Measurements from ENCODE around the gene PCDHB14. TPM values are rescaled to one million over a fixed set of nuclear protein-coding genes. Genes with fewer than 3 reads are reported as not detected.
"Not testable (repeated sequence)": the region's sequence is repeated elsewhere in the genome, so short reads cannot be mapped to it uniquely, and the experiment has no call there.

The PCDHB14 gene
- total RNA-seq, 1 experiment from 2014 or later = 4.7 TPM

DNA sequence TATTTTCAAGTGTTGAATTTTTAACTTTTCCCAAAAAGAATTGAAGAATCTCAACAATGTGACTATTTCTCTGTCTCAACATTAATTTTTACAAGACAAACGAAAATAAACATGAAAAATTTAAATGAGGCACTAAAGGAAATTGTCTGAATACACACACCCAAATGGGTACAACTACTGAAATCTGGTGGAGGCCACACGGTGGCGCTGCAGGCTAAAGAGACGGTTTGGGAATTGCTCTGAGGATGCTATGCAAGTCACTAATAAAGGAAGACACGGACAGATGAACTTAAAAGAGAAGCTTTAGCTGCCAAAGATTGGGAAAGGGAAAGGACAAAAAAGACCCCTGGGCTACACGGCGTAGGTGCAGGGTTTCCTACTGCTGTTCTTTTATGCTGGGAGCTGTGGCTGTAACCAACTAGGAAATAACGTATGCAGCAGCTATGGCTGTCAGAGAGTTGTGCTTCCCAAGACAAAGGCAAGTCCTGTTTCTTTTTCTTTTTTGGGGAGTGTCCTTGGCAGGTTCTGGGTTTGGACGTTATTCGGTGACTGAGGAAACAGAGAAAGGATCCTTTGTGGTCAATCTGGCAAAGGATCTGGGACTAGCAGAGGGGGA lies 30.9 kb upstream of the PCDHB14 start, which contains the start of gene PCDHB10:
Gene PCDHB10 (plus strand): TSS at position 244 of the 616 bp plus-strand sequence. CDS start 200 bp downstream, at position 444.
- BruUV-seq (replicated peaks) = no TSS peak
- TF ChIP-seq, protein P1, sequence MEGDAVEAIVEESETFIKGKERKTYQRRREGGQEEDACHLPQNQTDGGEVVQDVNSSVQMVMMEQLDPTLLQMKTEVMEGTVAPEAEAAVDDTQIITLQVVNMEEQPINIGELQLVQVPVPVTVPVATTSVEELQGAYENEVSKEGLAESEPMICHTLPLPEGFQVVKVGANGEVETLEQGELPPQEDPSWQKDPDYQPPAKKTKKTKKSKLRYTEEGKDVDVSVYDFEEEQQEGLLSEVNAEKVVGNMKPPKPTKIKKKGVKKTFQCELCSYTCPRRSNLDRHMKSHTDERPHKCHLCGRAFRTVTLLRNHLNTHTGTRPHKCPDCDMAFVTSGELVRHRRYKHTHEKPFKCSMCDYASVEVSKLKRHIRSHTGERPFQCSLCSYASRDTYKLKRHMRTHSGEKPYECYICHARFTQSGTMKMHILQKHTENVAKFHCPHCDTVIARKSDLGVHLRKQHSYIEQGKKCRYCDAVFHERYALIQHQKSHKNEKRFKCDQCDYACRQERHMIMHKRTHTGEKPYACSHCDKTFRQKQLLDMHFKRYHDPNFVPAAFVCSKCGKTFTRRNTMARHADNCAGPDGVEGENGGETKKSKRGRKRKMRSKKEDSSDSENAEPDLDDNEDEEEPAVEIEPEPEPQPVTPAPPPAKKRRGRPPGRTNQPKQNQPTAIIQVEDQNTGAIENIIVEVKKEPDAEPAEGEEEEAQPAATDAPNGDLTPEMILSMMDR (IDR thresholded peaks at IDR 0.05; ENCODE audit: unreplicated experiment) = peak; percentile 76
- H3K36me3 Mint-ChIP-seq (ENCODE audit: insufficient read depth, unreplicated experiment) = peaks cover 17% of the 10 kb centered on the region
- CTCF ChIA-PET = interaction anchor here (0.6 to 2.5 kb wide), 38 partner anchors 10 to 1940 kb away, joined by 3 to 26 read pairs (median 4); partner anchors contain the start of genes PCDHB13, PCDHB14, PCDHB16 and PCDHB4
- no peak within 1 kb of the TSS for H3K27ac Mint-ChIP-seq (ENCODE audit: low read depth, unreplicated experiment)
- intact Hi-C loops (cut with micrococcal nuclease) = loop anchor here (1.0 kb wide), 1 partner anchor 369 kb away; no protein-coding TSS in a partner anchor
- H3K4me1 Mint-ChIP-seq (ENCODE audit: insufficient read depth, unreplicated experiment) = peaks cover 7% of the 10 kb centered on the region
- H3K9me3 Mint-ChIP-seq (ENCODE audit: unreplicated experiment) = peaks cover 44% of the 10 kb centered on the region
- POLR2A ChIA-PET = interaction anchor here (1.0 to 3.3 kb wide), 4 partner anchors 31 to 372 kb away, joined by 4 to 15 read pairs (median 6); partner anchors contain the start of genes PCDHB14 and TAF7
- no peaks in the 10 kb centered on the region for H3K27me3 Mint-ChIP-seq (ENCODE audit: insufficient read depth, unreplicated experiment)
- H3K4me3 Mint-ChIP-seq (ENCODE audit: unreplicated experiment) = peak within 1 kb of the TSS; percentile 81
- peak; percentile 60 for DNase-seq (ENCODE audit: unreplicated experiment)

DNA sequence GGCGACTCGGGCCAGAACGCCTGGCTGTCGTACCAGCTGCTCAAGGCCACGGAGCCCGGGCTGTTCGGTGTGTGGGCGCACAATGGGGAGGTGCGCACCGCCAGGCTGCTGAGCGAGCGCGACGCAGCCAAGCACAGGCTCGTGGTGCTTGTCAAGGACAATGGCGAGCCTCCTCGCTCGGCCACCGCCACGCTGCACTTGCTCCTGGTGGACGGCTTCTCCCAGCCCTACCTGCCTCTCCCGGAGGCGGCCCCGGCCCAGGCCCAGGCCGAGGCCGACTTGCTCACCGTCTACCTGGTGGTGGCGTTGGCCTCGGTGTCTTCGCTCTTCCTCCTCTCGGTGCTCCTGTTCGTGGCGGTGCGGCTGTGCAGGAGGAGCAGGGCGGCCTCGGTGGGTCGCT lies 28.8 kb upstream of the PCDHB14 start:
- H3K4me1 Mint-ChIP-seq (ENCODE audit: insufficient read depth, unreplicated experiment); intact Hi-C loops (cut with micrococcal nuclease); BruUV-seq (replicated peaks); H3K27ac Mint-ChIP-seq (ENCODE audit: low read depth, unreplicated experiment); DNase-seq (ENCODE audit: unreplicated experiment); H3K4me3 Mint-ChIP-seq (ENCODE audit: unreplicated experiment); H3K27me3 Mint-ChIP-seq (ENCODE audit: insufficient read depth, unreplicated experiment); POLR2A ChIA-PET: not testable (repeated sequence)
- Mint-ChIP-seq H3K36me3 (ENCODE audit: insufficient read depth, unreplicated experiment) (peaks cover 17% of the 10 kb centered on the region), H3K9me3 (ENCODE audit: unreplicated experiment) (peaks cover 57% of the 10 kb centered on the region)
- CTCF ChIA-PET = interaction anchor here (1.4 kb wide), 1 partner anchor 370 kb away, joined by 3 read pairs; no protein-coding TSS in a partner anchor

DNA sequence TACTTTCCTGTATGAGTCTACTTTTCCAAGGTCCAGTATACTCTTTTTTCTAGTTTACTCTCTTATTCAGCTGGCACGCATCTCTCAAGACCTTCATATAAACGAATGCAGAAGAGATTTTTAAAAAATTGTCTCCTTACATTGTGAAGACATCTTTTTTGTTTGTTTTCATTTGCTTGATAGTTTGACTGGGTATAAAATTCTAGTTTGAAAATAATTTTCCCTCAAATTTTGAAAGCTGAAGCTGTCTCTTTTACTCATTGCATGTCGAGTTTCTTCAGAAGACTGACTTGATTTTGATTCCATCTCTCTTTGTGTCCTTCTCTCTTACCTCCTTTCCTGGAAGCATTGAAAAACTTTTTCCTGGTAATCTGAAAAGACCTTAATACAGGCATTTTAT lies 26.8 kb upstream of the PCDHB14 start:
- DNase-seq (ENCODE audit: unreplicated experiment) = no peak
- H3K27ac Mint-ChIP-seq (ENCODE audit: low read depth, unreplicated experiment) = no peak overlapping the region
- no peak overlapping the region for H3K4me3 Mint-ChIP-seq (ENCODE audit: unreplicated experiment)
- BruUV-seq (replicated peaks) = no TSS peak
- H3K4me1 Mint-ChIP-seq (ENCODE audit: insufficient read depth, unreplicated experiment) = peaks cover 6% of the 10 kb centered on the region
- peaks cover 61% of the 10 kb centered on the region for H3K9me3 Mint-ChIP-seq (ENCODE audit: unreplicated experiment)
- ChIA-PET POLR2A (interaction anchor here (0.7 to 1.0 kb wide), 2 partner anchors 139 to 362 kb away, joined by 3 to 4 read pairs; no protein-coding TSS in a partner anchor), CTCF (interaction anchor here (0.7 to 1.8 kb wide), 9 partner anchors 9 to 726 kb away, joined by 3 to 8 read pairs (median 4); partner anchors contain the start of genes PCDHB14, PCDHB9 and PCDHGA7)
- H3K27me3 Mint-ChIP-seq (ENCODE audit: insufficient read depth, unreplicated experiment) = no peaks in the 10 kb centered on the region
- intact Hi-C loops (cut with micrococcal nuclease) = no loop called here
- H3K36me3 Mint-ChIP-seq (ENCODE audit: insufficient read depth, unreplicated experiment) = peaks cover 12% of the 10 kb centered on the region
- TF ChIP-seq, protein P1 (IDR thresholded peaks at IDR 0.05; ENCODE audit: unreplicated experiment) = no peak

DNA sequence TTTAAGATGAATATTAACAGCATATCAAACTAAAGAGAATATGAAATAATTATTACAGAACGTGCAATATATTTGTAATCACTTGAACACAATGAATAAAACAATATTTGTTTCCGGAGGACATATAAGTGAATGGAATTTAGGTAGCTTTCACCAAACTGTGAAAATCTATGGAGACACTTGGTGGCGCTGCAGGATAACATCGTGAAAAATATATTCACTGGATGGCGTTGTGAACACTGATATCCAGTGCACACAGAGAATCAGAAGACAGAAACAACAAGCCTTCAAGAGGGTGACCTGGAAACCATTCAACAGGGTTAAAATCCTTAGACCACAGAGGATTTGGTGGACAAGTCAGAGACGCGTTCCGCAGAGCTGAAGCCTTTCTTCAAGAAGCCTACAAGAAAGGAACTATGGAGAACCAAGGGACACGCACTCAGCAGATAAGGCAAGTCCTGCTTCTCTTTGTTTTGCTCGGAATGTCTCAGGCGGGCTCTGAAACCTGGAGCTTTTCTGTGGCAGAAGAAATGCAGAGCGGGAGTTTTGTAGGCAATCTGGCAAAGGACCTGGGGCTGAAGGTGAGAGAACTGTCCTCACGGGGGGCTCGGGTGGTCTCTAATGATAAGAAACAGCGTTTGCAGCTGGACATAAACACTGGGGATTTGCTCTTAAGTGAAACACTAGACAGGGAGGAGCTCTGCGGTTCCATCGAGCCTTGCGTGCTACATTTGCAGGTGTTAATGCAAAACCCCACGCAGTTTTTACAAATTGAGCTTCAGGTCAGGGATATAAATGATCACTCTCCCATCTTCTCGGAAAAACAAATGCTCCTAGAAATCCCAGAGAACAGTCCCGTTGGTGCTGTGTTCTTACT lies 23.5 kb upstream of the PCDHB14 start, which contains the start of gene PCDHB11:
Gene PCDHB11 (plus strand): TSS at position 269 of the 877 bp plus-strand sequence. CDS start 148 bp downstream, at position 417.
- CTCF ChIA-PET = interaction anchor here (0.6 to 3.6 kb wide), 30 partner anchors 9 to 470 kb away, joined by 3 to 36 read pairs (median 4); partner anchors contain the start of genes PCDHA4, PCDHB12, PCDHB14 and PCDHB16
- H3K27ac Mint-ChIP-seq (ENCODE audit: low read depth, unreplicated experiment) = no peak within 1 kb of the TSS
- H3K27me3 Mint-ChIP-seq (ENCODE audit: insufficient read depth, unreplicated experiment) = no peaks in the 10 kb centered on the region
- peak within 1 kb of the TSS; percentile 61 for H3K4me3 Mint-ChIP-seq (ENCODE audit: unreplicated experiment)
- H3K36me3 Mint-ChIP-seq (ENCODE audit: insufficient read depth, unreplicated experiment) = peaks cover 3% of the 10 kb centered on the region
- TF ChIP-seq, protein P1 (IDR thresholded peaks at IDR 0.05; ENCODE audit: unreplicated experiment) = peak; percentile 40
- intact Hi-C loops (cut with micrococcal nuclease) = no loop called here
- H3K4me1 Mint-ChIP-seq (ENCODE audit: insufficient read depth, unreplicated experiment) = no peaks in the 10 kb centered on the region
- peak; percentile 32 for DNase-seq (ENCODE audit: unreplicated experiment)
- TSS peak; percentile 36 for BruUV-seq (replicated peaks)
- POLR2A ChIA-PET = interaction anchor here (0.5 to 2.4 kb wide), 8 partner anchors 90 to 367 kb away, joined by 3 to 26 read pairs (median 6); partner anchors contain the start of gene TAF7
- peaks cover 56% of the 10 kb centered on the region for H3K9me3 Mint-ChIP-seq (ENCODE audit: unreplicated experiment)

DNA sequence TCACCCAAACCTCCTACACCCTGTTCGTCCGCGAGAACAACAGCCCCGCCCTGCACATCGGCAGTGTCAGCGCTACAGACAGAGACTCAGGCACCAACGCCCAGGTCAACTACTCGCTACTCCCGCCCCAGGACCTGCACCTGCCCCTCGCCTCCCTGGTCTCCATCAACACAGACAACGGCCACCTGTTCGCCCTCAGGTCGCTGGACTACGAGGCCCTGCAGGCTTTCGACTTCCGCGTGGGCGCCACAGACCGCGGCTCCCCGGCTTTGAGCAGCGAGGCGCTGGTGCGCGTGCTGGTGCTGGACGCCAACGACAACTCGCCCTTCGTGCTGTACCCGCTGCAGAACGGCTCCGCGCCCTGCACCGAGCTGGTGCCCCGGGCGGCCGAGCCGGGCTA lies 22.0 kb upstream of the PCDHB14 start:
- intact Hi-C loops (cut with micrococcal nuclease); H3K4me3 Mint-ChIP-seq (ENCODE audit: unreplicated experiment); H3K4me1 Mint-ChIP-seq (ENCODE audit: insufficient read depth, unreplicated experiment); BruUV-seq (replicated peaks); POLR2A ChIA-PET; H3K27me3 Mint-ChIP-seq (ENCODE audit: insufficient read depth, unreplicated experiment); H3K27ac Mint-ChIP-seq (ENCODE audit: low read depth, unreplicated experiment); H3K36me3 Mint-ChIP-seq (ENCODE audit: insufficient read depth, unreplicated experiment); DNase-seq (ENCODE audit: unreplicated experiment): not testable (repeated sequence)
- peaks cover 53% of the 10 kb centered on the region for H3K9me3 Mint-ChIP-seq (ENCODE audit: unreplicated experiment)
- CTCF ChIA-PET = interaction anchor here (1.4 kb wide), 1 partner anchor 363 kb away, joined by 6 read pairs; no protein-coding TSS in a partner anchor

DNA sequence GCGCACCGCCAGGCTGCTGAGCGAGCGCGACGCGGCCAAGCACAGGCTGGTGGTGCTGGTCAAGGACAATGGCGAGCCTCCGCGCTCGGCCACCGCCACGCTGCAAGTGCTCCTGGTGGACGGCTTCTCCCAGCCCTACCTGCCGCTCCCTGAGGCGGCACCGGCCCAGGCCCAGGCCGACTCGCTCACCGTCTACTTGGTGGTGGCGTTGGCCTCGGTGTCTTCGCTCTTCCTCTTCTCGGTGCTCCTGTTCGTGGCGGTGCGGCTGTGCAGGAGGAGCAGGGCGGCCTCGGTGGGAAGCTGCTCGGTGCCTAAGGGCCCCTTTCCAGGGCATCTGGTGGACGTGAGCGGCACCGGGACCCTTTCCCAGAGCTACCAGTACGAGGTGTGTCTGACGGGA lies 21.5 kb upstream of the PCDHB14 start:
- CTCF ChIA-PET = interaction anchor here (0.7 to 1.5 kb wide), 4 partner anchors 10 to 362 kb away, joined by 3 to 7 read pairs (median 4); partner anchors contain the start of genes PCDHB10, PCDHB7 and TAF7
- H3K4me3 Mint-ChIP-seq (ENCODE audit: unreplicated experiment); BruUV-seq (replicated peaks); DNase-seq (ENCODE audit: unreplicated experiment); H3K27ac Mint-ChIP-seq (ENCODE audit: low read depth, unreplicated experiment); H3K27me3 Mint-ChIP-seq (ENCODE audit: insufficient read depth, unreplicated experiment); H3K4me1 Mint-ChIP-seq (ENCODE audit: insufficient read depth, unreplicated experiment); intact Hi-C loops (cut with micrococcal nuclease); POLR2A ChIA-PET; H3K36me3 Mint-ChIP-seq (ENCODE audit: insufficient read depth, unreplicated experiment): not testable (repeated sequence)
- peaks cover 48% of the 10 kb centered on the region for H3K9me3 Mint-ChIP-seq (ENCODE audit: unreplicated experiment)

Measured in MCF 10A (cell line).